H9 (cell line): ENCODE results near the gene CNGB1. TPM values are rescaled to one million over a fixed set of nuclear protein-coding genes. Genes with fewer than 3 reads are reported as not detected.

Source experiments
- DNase-seq: peaks from one replicate; pipeline ENCODE4 v3.0.0-alpha.2; 2017
- H2AFZ ChIP-seq: one replicate; pipeline ENCODE4 v1.6.1; 2013; ENCODE audit warnings: mild to moderate bottlenecking, low read length, control low read depth, moderate library complexity
- H2AK5ac ChIP-seq: 2 replicates; pipeline ENCODE4 v1.6.1; 2013; ENCODE audit warnings: low read length, control low read depth, mixed read lengths; ENCODE audit not compliant: insufficient read length
- H2BK120ac ChIP-seq: one replicate; pipeline ENCODE4 v1.6.1; 2013; ENCODE audit warnings: low read depth, mild to moderate bottlenecking, low read length, control low read depth, inconsistent platforms; ENCODE audit not compliant: poor library complexity, severe bottlenecking
- H2BK12ac ChIP-seq: 2 replicates; pipeline ENCODE4 v1.6.1; 2013; ENCODE audit warnings: low read length, control low read depth, mixed read lengths, low read depth; ENCODE audit not compliant: insufficient read length
- H2BK15ac ChIP-seq: 2 replicates; pipeline ENCODE4 v1.6.1; 2013; ENCODE audit warnings: low read depth, low read length, control low read depth
- H2BK20ac ChIP-seq: one replicate; pipeline ENCODE4 v1.6.1; 2013; ENCODE audit warnings: low read depth, mild to moderate bottlenecking, low read length, control low read depth, inconsistent platforms; ENCODE audit not compliant: poor library complexity, severe bottlenecking
- H2BK5ac ChIP-seq: 2 replicates; pipeline ENCODE4 v1.6.1; 2013; ENCODE audit warnings: low read length, control low read depth, mixed read lengths; ENCODE audit not compliant: insufficient read length
- H3K14ac ChIP-seq: 2 replicates; pipeline ENCODE4 v1.6.1; 2013; ENCODE audit warnings: low read length, control low read depth; ENCODE audit not compliant: insufficient read depth
- H3K18ac ChIP-seq: 2 replicates; pipeline ENCODE4 v1.6.1; 2013; ENCODE audit warnings: low read depth, mild to moderate bottlenecking, mixed read lengths, low read length, control low read depth; ENCODE audit not compliant: insufficient read length
- H3K23ac ChIP-seq: 2 replicates; pipeline ENCODE4 v1.6.1; 2013; ENCODE audit warnings: low read length, control low read depth, mixed read lengths, low read depth; ENCODE audit not compliant: insufficient read length
- H3K23me2 ChIP-seq: 2 replicates; pipeline ENCODE4 v1.6.1; 2013; ENCODE audit warnings: low read depth, mild to moderate bottlenecking, mixed read lengths, low read length, control low read depth; ENCODE audit not compliant: insufficient read length, poor library complexity, severe bottlenecking
- H3K27ac ChIP-seq: 2 replicates; pipeline ENCODE4 v1.5.1; 2013; ENCODE audit warnings: low read length, control low read depth, mixed read lengths, low read depth; ENCODE audit not compliant: insufficient read length
- H3K27me3 ChIP-seq: 2 replicates; pipeline ENCODE4 v1.6.1; 2013; ENCODE audit warnings: low read length, control low read depth, inconsistent platforms; ENCODE audit not compliant: insufficient read depth
- H3K4ac ChIP-seq: 2 replicates; pipeline ENCODE4 v1.6.1; 2013; ENCODE audit warnings: low read depth, mild to moderate bottlenecking, control low read depth, inconsistent platforms, low read length, moderate library complexity
- H3K4me1 ChIP-seq: 2 replicates; pipeline ENCODE4 v1.6.1; 2013; ENCODE audit warnings: low read length, control low read depth, inconsistent platforms; ENCODE audit not compliant: insufficient read depth
- H3K4me2 ChIP-seq: 2 replicates; pipeline ENCODE4 v1.6.1; 2013; ENCODE audit warnings: low read length, control low read depth, mixed read lengths; ENCODE audit not compliant: insufficient read length, insufficient read depth
- H3K56ac ChIP-seq: 2 replicates; pipeline ENCODE4 v1.6.1; 2013; ENCODE audit warnings: low read depth, mild to moderate bottlenecking, mixed read lengths, low read length, control low read depth; ENCODE audit not compliant: insufficient read length
- H3K79me1 ChIP-seq: 2 replicates; pipeline ENCODE4 v1.6.1; 2013; ENCODE audit warnings: low read depth, mild to moderate bottlenecking, moderate library complexity, low read length, control low read depth, inconsistent platforms; ENCODE audit not compliant: insufficient read depth, poor library complexity, severe bottlenecking
- H3K79me2 ChIP-seq: 2 replicates; pipeline ENCODE4 v1.6.1; 2013; ENCODE audit warnings: low read length, control low read depth, inconsistent platforms; ENCODE audit not compliant: insufficient read depth
- H3K9ac ChIP-seq: 2 replicates; pipeline ENCODE4 v1.6.1; 2013; ENCODE audit warnings: low read length, control low read depth, mixed read lengths; ENCODE audit not compliant: insufficient read length; ENCODE audit errors: extremely low read depth
- H3K9me3 ChIP-seq: one replicate; pipeline ENCODE4 v1.6.1; 2013; ENCODE audit warnings: low read depth, low read length, inconsistent platforms; ENCODE audit not compliant: control insufficient read depth
- H3T11ph ChIP-seq: one replicate; pipeline ENCODE4 v1.6.1; 2013; ENCODE audit warnings: mild to moderate bottlenecking, low read length, control low read depth, inconsistent platforms
- H4K20me1 ChIP-seq: one replicate; pipeline ENCODE4 v1.6.1; 2013; ENCODE audit not compliant: control insufficient read depth, insufficient read length, insufficient read depth
- H4K5ac ChIP-seq: 2 replicates; pipeline ENCODE4 v1.6.1; 2013; ENCODE audit warnings: low read depth, mild to moderate bottlenecking, mixed read lengths, low read length, control low read depth; ENCODE audit not compliant: insufficient read length
- H4K8ac ChIP-seq: replicated peaks from 2 replicates; pipeline ENCODE4 v1.6.1; 2013; ENCODE audit warnings: low read length, control low read depth, mixed read lengths, low read depth; ENCODE audit not compliant: insufficient read length
- H4K91ac ChIP-seq: 2 replicates; pipeline ENCODE4 v1.6.1; 2013; ENCODE audit warnings: low read depth, mild to moderate bottlenecking, moderate library complexity, mixed read lengths, low read length, control low read depth; ENCODE audit not compliant: insufficient read length
- H3K27ac Mint-ChIP-seq, 3 experiments: 2 replicates in 2 of 3; 3 replicates in 1 of 3; pipeline ENCODE4 v1.8.0; 2020 to 2021; ENCODE audit warnings: mixed read lengths in 3 of 3, mild to moderate bottlenecking in 1 of 3, moderate library complexity in 1 of 3
- H3K27me3 Mint-ChIP-seq: 2 replicates; pipeline ENCODE4 v1.8.0; 2021; ENCODE audit warnings: low read depth, mild to moderate bottlenecking, moderate library complexity, mixed read lengths
- H3K36me3 Mint-ChIP-seq, 3 experiments: 2 replicates in 2 of 3; 3 replicates in 1 of 3; pipeline ENCODE4 v1.8.0; 2020 to 2021; ENCODE audit warnings: low read depth in 3 of 3, mixed read lengths in 3 of 3; ENCODE audit not compliant: insufficient read depth in 1 of 3
- H3K4me1 Mint-ChIP-seq, 2 experiments: 2 replicates each; pipeline ENCODE4 v1.8.0; 2020; ENCODE audit warnings: mixed read lengths in 2 of 2
- H3K4me3 Mint-ChIP-seq, 2 experiments: 2 replicates in 1 of 2; 3 replicates in 1 of 2; pipeline ENCODE4 v1.8.0; 2020 to 2021; ENCODE audit warnings: mild to moderate bottlenecking in 2 of 2, mixed read lengths in 2 of 2, moderate library complexity in 1 of 2
- H3K9me3 Mint-ChIP-seq, 2 experiments: 2 replicates in 1 of 2; 3 replicates in 1 of 2; pipeline ENCODE4 v1.8.0; 2020; ENCODE audit warnings: mild to moderate bottlenecking in 2 of 2, mixed read lengths in 2 of 2, moderate library complexity in 1 of 2
- WGBS: extraction: QIAGEN DNeasy Blood & Tissue Kit; methylation state at CpG from one replicate; pipeline ENCODE4 v1.1.7; 2013; ENCODE audit warnings: missing lambda C conversion rate, low lambda C conversion rate, mixed read lengths; ENCODE audit not compliant: insufficient read length; ENCODE audit errors: extremely low coverage; 5-methylcytosine and 5-hydroxymethylcytosine counted together
- total RNA-seq: library from RNA; stranded (reverse); gene quantifications from 2 replicates; pipeline ENCODE4 v1.2.1, GENCODE V29; 2021
- TF ChIP-seq, protein P1 (sequence below): fragments of 200-600 bp; sonication (generic); conservative IDR thresholded peaks from 3 replicates; pipeline ENCODE4 v1.8.0; 2021; ENCODE audit warnings: antibody characterized with exemption, mild to moderate bottlenecking

The CNGB1 gene
- total RNA-seq, 1 experiment from 2014 or later: not detected

DNA sequence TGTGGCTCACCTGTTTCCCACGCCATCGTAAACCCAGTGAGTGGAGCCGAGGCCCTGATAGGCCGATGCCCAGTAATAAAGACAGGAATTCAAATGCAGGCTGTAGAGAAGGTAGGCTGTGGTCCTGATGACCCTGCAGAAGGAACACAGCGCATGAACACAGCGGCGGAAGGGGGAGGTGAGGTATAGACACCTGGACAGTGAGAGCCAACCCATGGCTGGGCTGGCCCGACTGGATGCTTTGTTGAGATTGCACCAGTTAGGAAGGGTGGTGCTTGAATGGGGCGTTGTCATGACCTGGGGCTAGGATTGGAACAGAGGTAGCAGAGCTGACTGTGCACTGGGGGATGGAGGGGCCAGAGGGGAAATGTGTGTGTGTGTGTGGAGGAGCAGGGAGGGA lies 59.2 kb downstream of the CNGB1 start:
- H4K5ac ChIP-seq: no peak overlapping the region
- H2BK120ac ChIP-seq: no peak overlapping the region
- H3K79me1 ChIP-seq: no peaks in the 10 kb centered on the region
- Mint-ChIP-seq H3K27ac (no peak overlapping the region), H3K4me3 (peak overlapping the region in 1 of 2 experiments; percentile 36; a peak in 1 of 5 replicates), H3K27me3 (peaks cover 2% of the 10 kb centered on the region; the same call in 1 of the 2 replicates), H3K9me3 (no peaks in the 10 kb centered on the region), H3K36me3 (no peaks in the 10 kb centered on the region), H3K4me1 (peaks cover 18 to 24% of the 10 kb centered on the region in 2 experiments)
- DNase-seq: peak; percentile 50
- no peak overlapping the region for H3K56ac ChIP-seq
- no peak overlapping the region for H2BK15ac ChIP-seq
- no peak overlapping the region for H3T11ph ChIP-seq
- no peak overlapping the region for H4K8ac ChIP-seq
- no peak overlapping the region for H4K91ac ChIP-seq
- H3K23me2 ChIP-seq: no peaks in the 10 kb centered on the region
- no peak overlapping the region for H2BK20ac ChIP-seq
- TF ChIP-seq, protein P1, sequence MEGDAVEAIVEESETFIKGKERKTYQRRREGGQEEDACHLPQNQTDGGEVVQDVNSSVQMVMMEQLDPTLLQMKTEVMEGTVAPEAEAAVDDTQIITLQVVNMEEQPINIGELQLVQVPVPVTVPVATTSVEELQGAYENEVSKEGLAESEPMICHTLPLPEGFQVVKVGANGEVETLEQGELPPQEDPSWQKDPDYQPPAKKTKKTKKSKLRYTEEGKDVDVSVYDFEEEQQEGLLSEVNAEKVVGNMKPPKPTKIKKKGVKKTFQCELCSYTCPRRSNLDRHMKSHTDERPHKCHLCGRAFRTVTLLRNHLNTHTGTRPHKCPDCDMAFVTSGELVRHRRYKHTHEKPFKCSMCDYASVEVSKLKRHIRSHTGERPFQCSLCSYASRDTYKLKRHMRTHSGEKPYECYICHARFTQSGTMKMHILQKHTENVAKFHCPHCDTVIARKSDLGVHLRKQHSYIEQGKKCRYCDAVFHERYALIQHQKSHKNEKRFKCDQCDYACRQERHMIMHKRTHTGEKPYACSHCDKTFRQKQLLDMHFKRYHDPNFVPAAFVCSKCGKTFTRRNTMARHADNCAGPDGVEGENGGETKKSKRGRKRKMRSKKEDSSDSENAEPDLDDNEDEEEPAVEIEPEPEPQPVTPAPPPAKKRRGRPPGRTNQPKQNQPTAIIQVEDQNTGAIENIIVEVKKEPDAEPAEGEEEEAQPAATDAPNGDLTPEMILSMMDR: no peak
- H2BK12ac ChIP-seq: no peak overlapping the region
- no peak overlapping the region for H2AFZ ChIP-seq
- H3K18ac ChIP-seq: no peak overlapping the region
- H2BK5ac ChIP-seq: no peak overlapping the region
- H4K20me1 ChIP-seq: no peaks in the 10 kb centered on the region
- no peak overlapping the region for H3K9ac ChIP-seq
- no peaks in the 10 kb centered on the region for H3K27me3 ChIP-seq
- H2AK5ac ChIP-seq: no peak overlapping the region
- no peak overlapping the region for H3K4me2 ChIP-seq
- no peak overlapping the region; the same call in 1 of the 2 replicates for H3K14ac ChIP-seq
- no peaks in the 10 kb centered on the region for H3K9me3 ChIP-seq
- H3K79me2 ChIP-seq: no peaks in the 10 kb centered on the region
- WGBS: no CpG with 5 or more reads among the region's 9 CpGs
- no peak overlapping the region for H3K4ac ChIP-seq
- no peak overlapping the region for H3K23ac ChIP-seq
- H3K4me1 ChIP-seq: peaks cover 5% of the 10 kb centered on the region; the same call in 1 of the 2 replicates
- H3K27ac ChIP-seq: no peak overlapping the region
